Measurements from ENCODE around the gene LHFPL2.

- TF ChIP-seq, protein P1, sequence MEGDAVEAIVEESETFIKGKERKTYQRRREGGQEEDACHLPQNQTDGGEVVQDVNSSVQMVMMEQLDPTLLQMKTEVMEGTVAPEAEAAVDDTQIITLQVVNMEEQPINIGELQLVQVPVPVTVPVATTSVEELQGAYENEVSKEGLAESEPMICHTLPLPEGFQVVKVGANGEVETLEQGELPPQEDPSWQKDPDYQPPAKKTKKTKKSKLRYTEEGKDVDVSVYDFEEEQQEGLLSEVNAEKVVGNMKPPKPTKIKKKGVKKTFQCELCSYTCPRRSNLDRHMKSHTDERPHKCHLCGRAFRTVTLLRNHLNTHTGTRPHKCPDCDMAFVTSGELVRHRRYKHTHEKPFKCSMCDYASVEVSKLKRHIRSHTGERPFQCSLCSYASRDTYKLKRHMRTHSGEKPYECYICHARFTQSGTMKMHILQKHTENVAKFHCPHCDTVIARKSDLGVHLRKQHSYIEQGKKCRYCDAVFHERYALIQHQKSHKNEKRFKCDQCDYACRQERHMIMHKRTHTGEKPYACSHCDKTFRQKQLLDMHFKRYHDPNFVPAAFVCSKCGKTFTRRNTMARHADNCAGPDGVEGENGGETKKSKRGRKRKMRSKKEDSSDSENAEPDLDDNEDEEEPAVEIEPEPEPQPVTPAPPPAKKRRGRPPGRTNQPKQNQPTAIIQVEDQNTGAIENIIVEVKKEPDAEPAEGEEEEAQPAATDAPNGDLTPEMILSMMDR (conservative IDR thresholded peaks at IDR 0.05; ENCODE audit: low read depth, low read length): no peak
- TF ChIP-seq MAFK (IDR thresholded peaks at IDR 0.05; ENCODE audit: low read depth, low read length) (no peak), POLR2A (IDR thresholded peaks at IDR 0.05; ENCODE audit: low read depth, low read length) (no peak), MXI1 (IDR thresholded peaks at IDR 0.05; ENCODE audit: borderline replicate concordance, low read depth, low read length) (no peak), ELK1 (IDR thresholded peaks at IDR 0.05; ENCODE audit: borderline replicate concordance, low read depth, low read length) (no peak)
Measured at GRCh38 chr5:78501411-78502352, 146.9 kb downstream of the LHFPL2 start.

All from IMR-90 (cell line).